Keratinocyte (primary cell): ENCODE measurements around the gene OTOF. TPM values are rescaled to one million over a fixed set of nuclear protein-coding genes. Genes with fewer than 3 reads are reported as not detected.

Experiments
- DNase-seq: peaks from one replicate; pipeline ENCODE4 v3.0.0-alpha.2; 2011; ENCODE audit warnings: low read depth, missing footprints, low spot score
- FAIRE-seq: peaks from 2 replicates; lab custom pipeline; 2011; peaks lifted over from hg19 to GRCh38; lab: Jason Lieb, UNC
- H2AFZ ChIP-seq: 2 replicates; pipeline ENCODE4 v1.6.0; 2012; ENCODE audit warnings: low read length, control low read depth, inconsistent platforms; ENCODE audit not compliant: control insufficient read depth
- H3K27ac ChIP-seq: 2 replicates; pipeline ENCODE4 v1.5.1; 2011; ENCODE audit warnings: low read length; ENCODE audit not compliant: control insufficient read depth, insufficient read depth
- H3K27me3 ChIP-seq: 3 replicates; pipeline ENCODE4 v1.6.0; 2011; ENCODE audit warnings: low read length; ENCODE audit not compliant: control insufficient read depth, insufficient read depth; ENCODE audit errors: extremely low read depth
- H3K36me3 ChIP-seq, 2 experiments: 2 replicates in 1 of 2; 3 replicates in 1 of 2; pipeline ENCODE4 v1.5.1; 2011; ENCODE audit warnings: low read length in 2 of 2, mild to moderate bottlenecking in 1 of 2; ENCODE audit not compliant: control insufficient read depth in 2 of 2, insufficient read depth in 2 of 2; ENCODE audit errors: extremely low read depth in 1 of 2
- H3K4me1 ChIP-seq: 3 replicates; pipeline ENCODE4 v1.5.1; 2011; ENCODE audit warnings: low read length; ENCODE audit not compliant: control insufficient read depth, insufficient read depth; ENCODE audit errors: extremely low read depth
- H3K4me2 ChIP-seq: 3 replicates; pipeline ENCODE4 v1.6.0; 2011; ENCODE audit warnings: low read depth, low read length; ENCODE audit not compliant: control insufficient read depth, insufficient read depth; ENCODE audit errors: extremely low read depth
- H3K4me3 ChIP-seq, 3 experiments: fragments of 200-600 bp in 1 of 3; sonication (generic) in 1 of 3; 2 replicates in 2 of 3; 3 replicates in 1 of 3; pipeline ENCODE4 v1.5.1; 2011 to 2016; ENCODE audit warnings: low read length in 3 of 3, mild to moderate bottlenecking in 3 of 3, control low read depth in 2 of 3, inconsistent platforms in 1 of 3, low read depth in 1 of 3, mixed read lengths in 1 of 3, mixed run types in 1 of 3, moderate library complexity in 1 of 3; ENCODE audit not compliant: control insufficient read depth in 2 of 3, insufficient read depth in 2 of 3; ENCODE audit errors: extremely low read depth in 1 of 3
- H3K79me2 ChIP-seq: 2 replicates; pipeline ENCODE4 v1.6.0; 2012; ENCODE audit warnings: low read length; ENCODE audit not compliant: control insufficient read depth, insufficient read depth
- H3K9ac ChIP-seq: 3 replicates; pipeline ENCODE4 v1.6.0; 2011; ENCODE audit warnings: low read length; ENCODE audit not compliant: control insufficient read depth, insufficient read depth; ENCODE audit errors: extremely low read depth
- H3K9me1 ChIP-seq: 3 replicates; pipeline ENCODE4 v1.6.0; 2011; ENCODE audit warnings: low read length; ENCODE audit not compliant: control insufficient read depth, insufficient read depth; ENCODE audit errors: extremely low read depth
- H3K9me3 ChIP-seq: 2 replicates; pipeline ENCODE4 v1.5.1; 2012; ENCODE audit warnings: low read depth, low read length; ENCODE audit not compliant: control insufficient read depth
- H4K20me1 ChIP-seq: 3 replicates; pipeline ENCODE4 v1.6.0; 2011; ENCODE audit warnings: low read length; ENCODE audit not compliant: control insufficient read depth, insufficient read depth; ENCODE audit errors: extremely low read depth
- EZH2 ChIP-seq: IDR thresholded peaks from one replicate; pipeline ENCODE4 v1.6.1; 2012; ENCODE audit warnings: inconsistent platforms, mild to moderate bottlenecking, low read length, moderate library complexity
- dilution Hi-C: fragments of 300-500 bp; cut with MboI; formaldehyde crosslinking; loops from one replicate; pipeline ENCODE4 v1.7.0; 2020; ENCODE audit warnings: low sequenced_read_pairs; ENCODE audit not compliant: extremely low pct_ligation_motif_present
- polyA plus RNA-seq, 5 experiments: library from polyadenylated mRNA; depleted of rRNA in 3 of 5; stranded (reverse) in 3 of 5; stranded (forward) in 1 of 5; unstranded in 1 of 5; fragments of >200 nt; gene quantifications; 1 replicate in 1 of 5; 2 replicates in 3 of 5; 3 replicates in 1 of 5; pipeline versions ENCODE4 v1.2.1 to v1.2.3, GENCODE V29; 2011 to 2012; ENCODE audit warnings: missing spikeins in 2 of 5, low read depth in 1 of 5, low replicate concordance in 1 of 5
- TF ChIP-seq, protein P1 (sequence below), 3 experiments: IDR thresholded peaks in 1 of 3; conservative IDR thresholded peaks in 1 of 3; optimal IDR thresholded peaks in 1 of 3; 2 replicates in 2 of 3; 3 replicates in 1 of 3; pipeline versions ENCODE3 to v1.5.1; 2011; ENCODE audit warnings: low read length in 3 of 3, mild to moderate bottlenecking in 3 of 3, moderate library complexity in 2 of 3, control low read depth in 1 of 3, inconsistent platforms in 1 of 3; ENCODE audit not compliant: insufficient read depth in 2 of 3; ENCODE audit errors: extremely low read depth in 1 of 3

The OTOF gene
- polyA plus RNA-seq, 1 donor (not counting 4 experiments of a cell fraction or from before 2014, with no cell fraction given): not detected

DNA sequence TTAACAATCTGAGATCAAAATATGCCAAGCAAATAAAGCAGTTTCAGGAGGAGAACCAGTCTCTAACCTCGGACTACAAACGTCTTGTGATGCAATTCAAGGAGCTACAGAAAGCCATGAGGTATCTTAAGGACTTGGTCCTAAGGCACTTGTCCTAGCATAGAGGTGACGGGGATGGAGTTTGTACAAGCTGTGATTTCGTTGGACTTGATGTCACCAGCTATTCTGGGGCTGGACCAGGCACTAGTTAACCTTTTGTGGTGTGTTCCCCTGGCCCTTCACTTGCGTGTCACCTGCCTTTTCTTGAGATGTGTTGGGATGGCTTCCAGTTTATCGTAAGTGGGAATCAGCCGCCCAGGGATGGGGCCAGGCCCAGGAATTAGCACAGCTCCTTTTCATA is 33.7 kb downstream of the OTOF start:
- H3K4me1 ChIP-seq: no peaks in the 10 kb centered on the region
- H3K27me3 ChIP-seq: peaks cover 4% of the 10 kb centered on the region
- no peak overlapping the region for H3K4me2 ChIP-seq
- no peaks in the 10 kb centered on the region for H4K20me1 ChIP-seq
- H3K9me3 ChIP-seq: no peaks in the 10 kb centered on the region
- dilution Hi-C loops: no loop called here
- no peak overlapping the region for H3K4me3 ChIP-seq
- no peak overlapping the region for H3K27ac ChIP-seq
- no peaks in the 10 kb centered on the region for H3K36me3 ChIP-seq
- DNase-seq (no peak), FAIRE-seq (no peak)
- no peaks in the 10 kb centered on the region for H3K9me1 ChIP-seq
- H3K9ac ChIP-seq: no peak overlapping the region
- no peak overlapping the region for H2AFZ ChIP-seq
- TF ChIP-seq EZH2: no peak
- TF ChIP-seq, protein P1, sequence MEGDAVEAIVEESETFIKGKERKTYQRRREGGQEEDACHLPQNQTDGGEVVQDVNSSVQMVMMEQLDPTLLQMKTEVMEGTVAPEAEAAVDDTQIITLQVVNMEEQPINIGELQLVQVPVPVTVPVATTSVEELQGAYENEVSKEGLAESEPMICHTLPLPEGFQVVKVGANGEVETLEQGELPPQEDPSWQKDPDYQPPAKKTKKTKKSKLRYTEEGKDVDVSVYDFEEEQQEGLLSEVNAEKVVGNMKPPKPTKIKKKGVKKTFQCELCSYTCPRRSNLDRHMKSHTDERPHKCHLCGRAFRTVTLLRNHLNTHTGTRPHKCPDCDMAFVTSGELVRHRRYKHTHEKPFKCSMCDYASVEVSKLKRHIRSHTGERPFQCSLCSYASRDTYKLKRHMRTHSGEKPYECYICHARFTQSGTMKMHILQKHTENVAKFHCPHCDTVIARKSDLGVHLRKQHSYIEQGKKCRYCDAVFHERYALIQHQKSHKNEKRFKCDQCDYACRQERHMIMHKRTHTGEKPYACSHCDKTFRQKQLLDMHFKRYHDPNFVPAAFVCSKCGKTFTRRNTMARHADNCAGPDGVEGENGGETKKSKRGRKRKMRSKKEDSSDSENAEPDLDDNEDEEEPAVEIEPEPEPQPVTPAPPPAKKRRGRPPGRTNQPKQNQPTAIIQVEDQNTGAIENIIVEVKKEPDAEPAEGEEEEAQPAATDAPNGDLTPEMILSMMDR (optimal IDR thresholded peaks at IDR 0.05 in 1 of 3, IDR thresholded peaks at IDR 0.05 in 1 of 3, conservative IDR thresholded peaks at IDR 0.05 in 1 of 3; ENCODE audit: extremely low read depth in 1 of 3, insufficient read depth in 2 of 3, low read length in 3 of 3): no peak
- H3K79me2 ChIP-seq: no peaks in the 10 kb centered on the region

DNA sequence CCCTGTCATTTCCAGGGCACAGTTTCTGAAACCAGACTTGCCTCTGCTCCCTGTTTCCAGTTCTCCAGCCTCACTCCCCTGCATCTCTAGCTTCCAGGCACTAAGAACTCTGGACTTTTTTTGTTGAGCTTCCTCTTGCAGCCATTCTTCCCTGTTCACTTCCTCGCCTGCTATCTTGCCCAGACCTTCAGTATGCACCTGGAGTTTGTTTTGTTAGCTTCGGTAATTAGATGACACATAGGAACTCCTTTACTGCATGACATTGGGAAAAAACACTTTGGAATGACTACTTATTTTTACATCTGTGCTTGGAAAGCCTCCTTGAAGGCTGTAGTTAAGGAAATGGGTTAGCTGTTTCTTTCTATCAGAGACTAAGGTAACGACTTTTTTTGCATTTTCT is 35.2 kb downstream of the OTOF start:
- Histone ChIP-seq H3K9ac (no peak overlapping the region), H3K4me1 (no peaks in the 10 kb centered on the region), H3K9me1 (no peaks in the 10 kb centered on the region), H3K79me2 (no peaks in the 10 kb centered on the region), H3K27ac (no peak overlapping the region), H3K4me2 (no peak overlapping the region), H4K20me1 (no peaks in the 10 kb centered on the region), H3K4me3 (no peak overlapping the region), H2AFZ (no peak overlapping the region), H3K27me3 (peaks cover 8% of the 10 kb centered on the region), H3K36me3 (no peaks in the 10 kb centered on the region), H3K9me3 (no peaks in the 10 kb centered on the region)
- dilution Hi-C loops: no loop called here
- no peak for FAIRE-seq
- no peak for DNase-seq
- no peak for TF ChIP-seq EZH2
- TF ChIP-seq, protein P1 (optimal IDR thresholded peaks at IDR 0.05 in 1 of 3, IDR thresholded peaks at IDR 0.05 in 1 of 3, conservative IDR thresholded peaks at IDR 0.05 in 1 of 3; ENCODE audit: extremely low read depth in 1 of 3, insufficient read depth in 2 of 3, low read length in 3 of 3): no peak
